Measurements from ENCODE around the gene ANO8. TPM values are rescaled to one million over a fixed set of nuclear protein-coding genes. Genes with fewer than 3 reads are reported as not detected.

The ANO8 gene
- total RNA-seq, 1 experiment from 2014 or later, result 21.9 TPM

DNA sequence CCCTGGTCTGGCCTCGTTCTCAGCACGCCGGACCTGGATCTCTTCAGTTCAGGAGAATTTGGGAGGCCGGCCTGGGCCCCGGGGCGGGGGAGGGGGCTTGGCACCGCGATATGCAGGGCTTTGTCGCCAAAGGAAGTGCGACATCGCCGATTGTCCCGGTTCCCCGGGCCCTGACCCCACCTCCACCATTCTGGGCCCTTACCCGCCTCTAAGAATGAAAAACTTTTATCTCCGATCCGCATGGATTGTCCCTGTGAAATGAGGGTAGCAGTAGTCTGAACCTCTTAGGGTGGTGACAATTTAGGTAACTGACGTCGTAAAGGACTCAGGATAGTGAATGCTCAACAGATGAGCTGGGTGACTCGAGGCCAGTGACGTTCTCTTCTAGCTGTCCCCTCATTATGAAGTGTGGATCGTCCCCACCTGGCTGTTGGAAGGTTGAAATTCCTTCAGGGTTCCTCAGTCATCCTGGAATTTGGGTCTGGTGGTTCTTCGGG lies 24.6 kb downstream of the ANO8 start:
- Histone ChIP-seq H4K20me1 (ENCODE audit: control insufficient read depth, insufficient read depth, insufficient read length) (no peaks in the 10 kb centered on the region), H3K56ac (ENCODE audit: insufficient read length, low read depth, low read length) (no peak overlapping the region), H3T11ph (ENCODE audit: low read length) (no peak overlapping the region), H3K4ac (ENCODE audit: low read depth, low read length) (no peak overlapping the region), H3K9ac (ENCODE audit: extremely low read depth, insufficient read length, low read length) (peak overlapping the region; percentile 32), H2BK5ac (ENCODE audit: insufficient read length, low read length) (no peak overlapping the region), H3K18ac (ENCODE audit: insufficient read length, low read depth, low read length) (no peak overlapping the region), H4K91ac (ENCODE audit: insufficient read length, low read depth, low read length) (no peak overlapping the region), H3K23ac (ENCODE audit: insufficient read length, low read depth, low read length) (no peak overlapping the region), H2BK120ac (ENCODE audit: low read depth, low read length, poor library complexity, severe bottlenecking) (no peak overlapping the region), H3K4me1 (ENCODE audit: insufficient read depth, low read length) (no peaks in the 10 kb centered on the region), H4K5ac (ENCODE audit: insufficient read length, low read depth, low read length) (no peak overlapping the region), H2AK5ac (ENCODE audit: insufficient read length, low read length) (no peak overlapping the region), H3K79me2 (ENCODE audit: insufficient read depth, low read length) (peaks cover 7% of the 10 kb centered on the region; the same call in 1 of the 2 replicates), H3K14ac (ENCODE audit: insufficient read depth, low read length) (no peak overlapping the region), H2BK20ac (ENCODE audit: low read depth, low read length, poor library complexity, severe bottlenecking) (no peak overlapping the region), H3K27me3 (ENCODE audit: insufficient read depth, low read length) (no peaks in the 10 kb centered on the region), H3K9me3 (ENCODE audit: control insufficient read depth, low read depth, low read length) (no peaks in the 10 kb centered on the region), H2BK15ac (ENCODE audit: low read depth, low read length) (no peak overlapping the region), H2BK12ac (ENCODE audit: insufficient read length, low read depth, low read length) (no peak overlapping the region), H3K4me2 (ENCODE audit: insufficient read depth, insufficient read length, low read length) (peak overlapping the region; percentile 73), H4K8ac (replicated peaks; ENCODE audit: insufficient read length, low read depth, low read length) (no peak overlapping the region), H3K23me2 (ENCODE audit: insufficient read length, low read depth, low read length, poor library complexity, severe bottlenecking) (peaks cover 11% of the 10 kb centered on the region), H3K27ac (ENCODE audit: insufficient read length, low read depth, low read length) (no peak overlapping the region), H3K79me1 (ENCODE audit: insufficient read depth, low read depth, low read length, poor library complexity, severe bottlenecking) (peaks cover 6% of the 10 kb centered on the region), H2AFZ (ENCODE audit: low read length) (no peak overlapping the region)
- no CpG with 5 or more reads among the region's 23 CpGs for WGBS (ENCODE audit: extremely low coverage, insufficient read length, low lambda C conversion rate)
- Mint-ChIP-seq H3K4me1 (peaks cover 17 to 25% of the 10 kb centered on the region in 2 experiments), H3K27ac (peak overlapping the region; percentile 88 to 98 (median 95); a peak in 5 of 7 replicates), H3K9me3 (no peaks in the 10 kb centered on the region), H3K27me3 (ENCODE audit: low read depth) (no peaks in the 10 kb centered on the region), H3K36me3 (ENCODE audit: insufficient read depth in 1 of 3, low read depth in 3 of 3) (peaks cover 9 to 22% (median 22%) of the 10 kb centered on the region in 3 experiments; a peak in 6 of 7 replicates), H3K4me3 (peak overlapping the region; percentile 94 to 95)
- DNase-seq, result no peak
- TF ChIP-seq, protein P1, sequence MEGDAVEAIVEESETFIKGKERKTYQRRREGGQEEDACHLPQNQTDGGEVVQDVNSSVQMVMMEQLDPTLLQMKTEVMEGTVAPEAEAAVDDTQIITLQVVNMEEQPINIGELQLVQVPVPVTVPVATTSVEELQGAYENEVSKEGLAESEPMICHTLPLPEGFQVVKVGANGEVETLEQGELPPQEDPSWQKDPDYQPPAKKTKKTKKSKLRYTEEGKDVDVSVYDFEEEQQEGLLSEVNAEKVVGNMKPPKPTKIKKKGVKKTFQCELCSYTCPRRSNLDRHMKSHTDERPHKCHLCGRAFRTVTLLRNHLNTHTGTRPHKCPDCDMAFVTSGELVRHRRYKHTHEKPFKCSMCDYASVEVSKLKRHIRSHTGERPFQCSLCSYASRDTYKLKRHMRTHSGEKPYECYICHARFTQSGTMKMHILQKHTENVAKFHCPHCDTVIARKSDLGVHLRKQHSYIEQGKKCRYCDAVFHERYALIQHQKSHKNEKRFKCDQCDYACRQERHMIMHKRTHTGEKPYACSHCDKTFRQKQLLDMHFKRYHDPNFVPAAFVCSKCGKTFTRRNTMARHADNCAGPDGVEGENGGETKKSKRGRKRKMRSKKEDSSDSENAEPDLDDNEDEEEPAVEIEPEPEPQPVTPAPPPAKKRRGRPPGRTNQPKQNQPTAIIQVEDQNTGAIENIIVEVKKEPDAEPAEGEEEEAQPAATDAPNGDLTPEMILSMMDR (conservative IDR thresholded peaks at IDR 0.05), result no peak
